ENCODE results near the gene BTBD9. TPM values are rescaled to one million over a fixed set of nuclear protein-coding genes. Genes with fewer than 3 reads are reported as not detected.

The BTBD9 gene
- total RNA-seq, 2 donors from 2014 or later: 26.1 to 31.3 TPM

- DNase-seq: no peak
- ATAC-seq: no peak
- intact Hi-C loops (cut with DNase I, micrococcal nuclease): no loop called here
These were observed 65.8 kb downstream of the BTBD9 start for GRCh38 chr6:38573801-38574395.

GRCh38 chr6:38572186-38572813, 67.4 kb downstream of the BTBD9 start:
- intact Hi-C loops (cut with DNase I, micrococcal nuclease): no loop called here
- DNase-seq: no peak
- no peak for ATAC-seq

DNA sequence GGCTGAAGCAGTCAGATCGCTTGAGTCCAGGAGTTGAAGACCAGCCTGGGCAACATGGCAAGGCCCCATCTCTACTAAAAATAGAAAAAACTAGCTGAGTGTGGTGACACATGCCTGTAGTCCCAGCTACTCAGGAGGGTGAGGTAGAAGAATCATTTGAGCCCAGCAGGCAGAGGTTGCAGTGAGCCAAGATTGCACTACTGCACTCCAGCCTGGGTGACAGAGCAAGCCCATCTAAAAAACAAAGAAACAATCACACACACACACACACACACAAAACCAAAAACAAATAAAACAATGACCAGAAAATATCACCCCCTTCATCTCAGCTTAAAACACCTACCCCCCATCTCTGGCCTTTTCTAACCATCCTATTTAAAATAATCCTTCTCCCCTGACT, 68.0 kb downstream of the BTBD9 start:
- intact Hi-C loops (cut with DNase I, micrococcal nuclease): no loop called here
- no peak for ATAC-seq
- DNase-seq: no peak

DNA sequence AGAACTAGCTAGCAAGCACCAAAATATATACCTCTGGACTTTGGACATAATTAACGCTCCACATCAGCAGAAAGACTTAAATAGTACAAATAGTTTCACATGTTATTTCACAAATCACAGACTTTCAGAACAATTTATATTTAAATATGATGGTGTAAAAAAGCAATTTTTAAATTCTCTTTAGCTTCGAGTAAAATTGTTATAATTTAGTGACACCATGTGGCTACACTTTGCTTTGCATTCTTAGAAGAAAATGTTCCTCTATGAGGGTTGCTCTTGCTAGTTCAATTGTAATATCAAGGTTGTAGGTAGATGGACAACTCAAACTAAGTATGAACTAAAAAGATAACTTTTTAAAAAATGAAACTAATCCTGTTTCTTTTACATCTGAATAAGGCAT, 69.0 kb downstream of the BTBD9 start:
- intact Hi-C loops (cut with DNase I, micrococcal nuclease): no loop called here
- ATAC-seq (no peak), DNase-seq (no peak)

DNA sequence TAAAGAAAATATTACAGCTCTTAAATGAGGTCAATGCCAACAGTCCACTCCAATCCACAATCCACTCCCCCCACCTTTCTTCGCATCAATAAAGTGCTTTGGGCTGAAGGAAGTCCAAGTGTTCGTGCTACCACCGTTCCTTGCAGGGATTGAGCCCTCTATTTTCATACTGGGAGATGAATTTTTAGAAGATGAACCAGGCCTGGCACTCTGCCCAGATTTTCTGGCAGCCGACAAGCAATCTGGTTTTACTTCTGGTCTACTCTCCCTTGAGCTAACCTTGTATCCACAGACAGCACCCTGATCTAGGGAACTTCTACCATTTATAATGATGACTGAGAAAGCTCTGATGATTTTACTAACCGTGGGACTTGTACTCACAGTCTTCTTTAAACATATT, 72.3 kb downstream of the BTBD9 start:
- ATAC-seq: no peak
- peak; percentile 33 to 37 for DNase-seq
- intact Hi-C loops (cut with DNase I, micrococcal nuclease): no loop called here

DNA sequence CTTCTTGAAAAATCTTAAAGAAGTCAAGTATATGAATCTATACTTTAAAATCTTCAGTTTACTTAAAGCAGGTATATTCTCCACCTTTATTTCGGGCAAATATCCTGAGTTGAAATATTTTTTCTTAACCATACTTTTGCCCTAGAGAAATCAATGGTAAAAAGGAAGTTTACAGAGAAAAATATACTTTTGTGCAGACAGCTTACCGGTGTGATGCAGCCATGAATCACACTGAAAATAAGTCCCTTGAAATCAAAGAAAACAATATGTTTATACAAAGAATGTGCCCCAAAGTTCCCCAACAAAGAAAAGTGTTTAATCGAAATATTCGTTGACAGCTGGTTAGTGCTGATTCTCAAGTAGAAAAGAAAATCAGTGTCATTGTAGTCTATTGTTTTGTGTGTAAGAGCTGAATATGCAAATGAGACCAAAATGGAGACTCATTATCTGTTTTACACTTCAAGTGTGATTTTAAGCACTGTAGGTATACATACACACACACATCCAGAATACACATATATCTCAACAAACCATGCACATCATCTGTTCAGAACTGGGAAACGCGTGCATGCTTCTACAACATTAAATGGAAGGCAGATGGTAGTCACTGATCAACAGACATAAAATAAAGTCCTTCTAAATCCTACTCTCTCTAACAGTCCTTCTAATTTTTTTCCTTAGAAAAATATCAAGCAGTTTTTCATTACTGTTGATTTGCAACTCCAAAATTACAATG, 73.3 kb downstream of the BTBD9 start:
- intact Hi-C loops (cut with DNase I, micrococcal nuclease): no loop called here
- ATAC-seq (no peak), DNase-seq (no peak)

- DNase-seq (no peak), ATAC-seq (no peak)
- intact Hi-C loops (cut with DNase I, micrococcal nuclease): no loop called here
These were observed 75.4 kb downstream of the BTBD9 start for GRCh38 chr6:38564301-38564700.

- no peak for DNase-seq
- ATAC-seq: no peak
- intact Hi-C loops (cut with DNase I, micrococcal nuclease): no loop called here
These were observed 84.1 kb downstream of the BTBD9 start for GRCh38 chr6:38555606-38556005.

GRCh38 chr6:38554700-38555413, 84.9 kb downstream of the BTBD9 start:
- intact Hi-C loops (cut with DNase I, micrococcal nuclease): no loop called here
- DNase-seq: no peak
- ATAC-seq: no peak

GRCh38 chr6:38554014-38554413, 85.7 kb downstream of the BTBD9 start:
- ATAC-seq (no peak), DNase-seq (no peak)
- intact Hi-C loops (cut with DNase I, micrococcal nuclease): no loop called here

- peak; percentile 35 for ATAC-seq
These were observed 87.6 kb downstream of the BTBD9 start for GRCh38 chr6:38552121-38552520.

GRCh38 chr6:38549795-38550194, 89.9 kb downstream of the BTBD9 start:
- intact Hi-C loops (cut with DNase I, micrococcal nuclease): no loop called here
- DNase-seq: no peak
- no peak for ATAC-seq

More at GRCh38 chr6:38552121-38552520, 87.6 kb downstream of the BTBD9 start:
- DNase-seq: no peak
- intact Hi-C loops (cut with DNase I, micrococcal nuclease): no loop called here

DNA sequence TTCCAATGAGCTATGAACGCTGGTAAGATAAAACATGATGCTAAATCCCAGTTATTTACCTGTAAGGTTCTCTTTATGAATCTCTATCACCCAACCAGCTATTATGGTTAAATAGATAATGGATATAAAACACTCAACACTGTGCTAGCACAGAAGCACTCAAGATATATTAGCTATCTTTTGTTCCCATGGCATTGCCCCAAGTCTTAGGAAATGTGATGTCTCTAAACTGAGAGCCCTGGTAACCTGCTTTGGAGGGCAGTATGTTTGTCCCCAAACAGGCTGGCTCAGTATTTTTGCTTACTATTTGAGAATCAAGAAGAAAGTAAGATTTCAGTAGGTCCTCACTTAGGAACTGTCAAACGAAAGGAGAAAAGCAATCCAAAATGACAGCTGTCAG, 90.5 kb downstream of the BTBD9 start:
- DNase-seq (no peak), ATAC-seq (no peak)
- intact Hi-C loops (cut with DNase I, micrococcal nuclease): no loop called here

GRCh38 chr6:38543022-38543421, 96.7 kb downstream of the BTBD9 start:
- DNase-seq: no peak
- no peak for ATAC-seq
- intact Hi-C loops (cut with DNase I, micrococcal nuclease): no loop called here

DNA sequence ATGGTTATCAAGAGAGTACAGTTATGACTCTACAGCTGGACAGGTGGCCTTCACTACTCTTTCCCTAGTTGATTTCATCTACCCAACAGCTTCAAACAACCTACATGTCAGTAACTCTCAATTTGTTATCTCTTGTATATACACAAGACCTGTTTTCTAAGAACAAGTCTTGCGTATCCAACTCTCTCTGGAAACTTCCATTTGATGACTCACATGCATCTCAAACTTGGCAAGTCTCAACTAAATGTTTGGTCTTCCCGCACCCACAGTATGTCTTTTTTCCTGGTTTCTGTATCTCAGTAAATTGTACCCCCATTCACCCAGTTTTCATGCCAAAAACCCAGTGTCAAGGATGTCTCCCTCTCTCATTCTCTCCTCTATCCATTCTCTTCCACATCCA, 97.7 kb downstream of the BTBD9 start:
- intact Hi-C loops (cut with DNase I, micrococcal nuclease): no loop called here
- no peak for ATAC-seq
- no peak for DNase-seq

DNA sequence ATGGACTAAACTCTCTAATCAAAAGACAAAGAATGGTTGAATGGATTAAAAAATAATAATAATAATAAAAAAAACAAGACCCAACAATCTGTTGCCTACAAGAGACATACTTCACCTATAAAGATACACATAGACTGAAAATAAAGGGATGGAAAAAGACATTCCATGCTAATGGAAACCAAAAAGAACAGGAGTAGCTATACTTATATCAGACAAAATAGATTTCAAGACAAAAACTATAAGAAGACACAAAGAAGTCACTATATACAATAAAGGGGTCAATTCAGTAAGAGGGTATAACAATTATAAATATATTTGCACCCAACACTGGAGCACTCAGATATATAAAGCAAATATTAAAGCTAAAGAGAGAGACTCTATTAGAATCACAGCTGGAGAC, 106.7 kb downstream of the BTBD9 start:
- intact Hi-C loops (cut with DNase I, micrococcal nuclease): no loop called here
- DNase-seq: no peak
- no peak for ATAC-seq

GRCh38 chr6:38531134-38531533, 108.6 kb downstream of the BTBD9 start:
- ATAC-seq (no peak), DNase-seq (no peak)
- intact Hi-C loops (cut with DNase I, micrococcal nuclease): no loop called here

GRCh38 chr6:38528196-38528965, 111.3 kb downstream of the BTBD9 start:
- intact Hi-C loops (cut with DNase I, micrococcal nuclease): no loop called here
- DNase-seq: no peak
- no peak for ATAC-seq

- DNase-seq: no peak
- intact Hi-C loops (cut with DNase I, micrococcal nuclease): no loop called here
- no peak for ATAC-seq
These were observed 112.4 kb downstream of the BTBD9 start for GRCh38 chr6:38527371-38527770.

Measured in left colon (tissue), 2 donors.